GM19438 (cell line): ENCODE results near the gene DNAH12.

Source experiments
- ATAC-seq: cut with Tn5 transposase; IDR thresholded peaks from one replicate; pipeline ENCODE4 v1.9.1; 2021; ENCODE audit warnings: low read depth; ENCODE audit not compliant: unreplicated experiment

The DNAH12 gene

GRCh38 chr3:57261119-57261518 lies 283.0 kb downstream of the DNAH12 start:
- no peak for ATAC-seq

GRCh38 chr3:57257678-57258077 lies 286.5 kb downstream of the DNAH12 start:
- no peak for ATAC-seq

- no peak for ATAC-seq
Observed at GRCh38 chr3:57256844-57257243, 287.3 kb downstream of the DNAH12 start.

- ATAC-seq, result no peak
Observed at GRCh38 chr3:57252404-57252803, 291.7 kb downstream of the DNAH12 start.

GRCh38 chr3:57244946-57245345 lies 299.2 kb downstream of the DNAH12 start:
- ATAC-seq, result no peak
